ENCODE data around the gene CPNE5. TPM values are rescaled to one million over a fixed set of nuclear protein-coding genes. Genes with fewer than 3 reads are reported as not detected.

CPNE5 gene
- total RNA-seq, 1 experiment from 2014 or later: not detected

DNA sequence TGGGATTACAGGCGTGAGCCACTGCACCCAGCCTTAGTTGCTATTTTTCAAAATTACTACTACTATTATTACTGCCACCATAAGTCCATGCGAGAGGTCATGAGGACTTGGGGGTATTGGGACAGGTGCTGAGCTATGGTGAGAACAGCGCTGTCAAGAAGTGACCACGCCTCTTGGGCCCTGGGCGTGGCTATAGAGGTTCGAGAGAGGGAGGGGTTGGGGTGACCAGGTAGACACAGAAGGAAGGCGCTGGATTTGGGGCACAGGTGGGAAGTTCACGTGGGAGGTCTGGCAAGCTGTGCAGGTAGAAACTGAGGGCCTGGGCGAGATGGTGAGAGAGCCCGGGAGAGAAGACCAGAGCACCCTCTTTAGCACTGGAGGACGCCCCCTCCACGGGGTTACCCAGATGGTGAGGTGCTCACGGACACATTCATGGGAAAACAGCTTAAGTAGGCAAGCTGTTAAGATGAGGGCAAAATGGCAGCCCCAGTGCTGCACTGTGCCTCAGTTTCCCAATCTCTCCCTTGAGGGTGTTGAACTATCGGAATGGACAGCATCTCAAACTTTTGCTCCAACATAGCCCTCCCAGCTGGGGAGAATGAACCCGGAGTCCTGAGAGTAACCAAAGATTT is 80.6 kb downstream of the CPNE5 start:
- peaks cover 27% of the 10 kb centered on the region for H3K4me1 ChIP-seq (ENCODE audit: insufficient read depth, low read length)
- ChIA-PET POLR2A (ENCODE audit: unreplicated experiment) (no interaction called here), CTCF (interaction anchor here (0.6 to 1.5 kb wide), 5 partner anchors 24 to 144 kb away, joined by 3 to 12 read pairs (median 4); no protein-coding TSS in a partner anchor)
- no peaks in the 10 kb centered on the region for H3K27me3 ChIP-seq (ENCODE audit: low read length)
- H3K4me2 ChIP-seq (ENCODE audit: low read length): peak overlapping the region; percentile 21; the same call in 1 of the 2 replicates
- no peaks in the 10 kb centered on the region for H3K79me2 ChIP-seq (ENCODE audit: low read length)
- no peaks in the 10 kb centered on the region for H4K20me1 ChIP-seq (ENCODE audit: low read length)
- H3K4me3 ChIP-seq (ENCODE audit: low read length): no peak overlapping the region
- no peak overlapping the region for H3K9ac ChIP-seq (ENCODE audit: low read length)
- H3K9me2 ChIP-seq (replicated peaks; ENCODE audit: low read length): no peaks in the 10 kb centered on the region
- no peaks in the 10 kb centered on the region for H3K36me3 ChIP-seq (ENCODE audit: low read depth, low read length)
- no peak for DNase-seq
- H2AFZ ChIP-seq (ENCODE audit: low read length): no peak overlapping the region
- no peaks in the 10 kb centered on the region for H3K9me3 ChIP-seq (ENCODE audit: low read length)
- TF ChIP-seq, protein P1, sequence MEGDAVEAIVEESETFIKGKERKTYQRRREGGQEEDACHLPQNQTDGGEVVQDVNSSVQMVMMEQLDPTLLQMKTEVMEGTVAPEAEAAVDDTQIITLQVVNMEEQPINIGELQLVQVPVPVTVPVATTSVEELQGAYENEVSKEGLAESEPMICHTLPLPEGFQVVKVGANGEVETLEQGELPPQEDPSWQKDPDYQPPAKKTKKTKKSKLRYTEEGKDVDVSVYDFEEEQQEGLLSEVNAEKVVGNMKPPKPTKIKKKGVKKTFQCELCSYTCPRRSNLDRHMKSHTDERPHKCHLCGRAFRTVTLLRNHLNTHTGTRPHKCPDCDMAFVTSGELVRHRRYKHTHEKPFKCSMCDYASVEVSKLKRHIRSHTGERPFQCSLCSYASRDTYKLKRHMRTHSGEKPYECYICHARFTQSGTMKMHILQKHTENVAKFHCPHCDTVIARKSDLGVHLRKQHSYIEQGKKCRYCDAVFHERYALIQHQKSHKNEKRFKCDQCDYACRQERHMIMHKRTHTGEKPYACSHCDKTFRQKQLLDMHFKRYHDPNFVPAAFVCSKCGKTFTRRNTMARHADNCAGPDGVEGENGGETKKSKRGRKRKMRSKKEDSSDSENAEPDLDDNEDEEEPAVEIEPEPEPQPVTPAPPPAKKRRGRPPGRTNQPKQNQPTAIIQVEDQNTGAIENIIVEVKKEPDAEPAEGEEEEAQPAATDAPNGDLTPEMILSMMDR (conservative IDR thresholded peaks at IDR 0.05; ENCODE audit: low read depth, low read length): no peak
- no peak for TF ChIP-seq EZH2phosphoT487 (IDR thresholded peaks at IDR 0.05; ENCODE audit: borderline replicate concordance, low read length)
- TF ChIP-seq EZH2 (IDR thresholded peaks at IDR 0.05; ENCODE audit: low read length, unreplicated experiment): no peak
- no peak overlapping the region for H3K27ac ChIP-seq (ENCODE audit: low read length)
- BruUV-seq (replicated peaks): no TSS peak
- no peak for ATAC-seq
- intact Hi-C loops (cut with micrococcal nuclease): loop anchor here (1.0 to 2.0 kb wide), 3 partner anchors 76 to 142 kb away; no protein-coding TSS in a partner anchor
- H3F3A ChIP-seq (ENCODE audit: low read length, unreplicated experiment): no peaks in the 10 kb centered on the region

DNA sequence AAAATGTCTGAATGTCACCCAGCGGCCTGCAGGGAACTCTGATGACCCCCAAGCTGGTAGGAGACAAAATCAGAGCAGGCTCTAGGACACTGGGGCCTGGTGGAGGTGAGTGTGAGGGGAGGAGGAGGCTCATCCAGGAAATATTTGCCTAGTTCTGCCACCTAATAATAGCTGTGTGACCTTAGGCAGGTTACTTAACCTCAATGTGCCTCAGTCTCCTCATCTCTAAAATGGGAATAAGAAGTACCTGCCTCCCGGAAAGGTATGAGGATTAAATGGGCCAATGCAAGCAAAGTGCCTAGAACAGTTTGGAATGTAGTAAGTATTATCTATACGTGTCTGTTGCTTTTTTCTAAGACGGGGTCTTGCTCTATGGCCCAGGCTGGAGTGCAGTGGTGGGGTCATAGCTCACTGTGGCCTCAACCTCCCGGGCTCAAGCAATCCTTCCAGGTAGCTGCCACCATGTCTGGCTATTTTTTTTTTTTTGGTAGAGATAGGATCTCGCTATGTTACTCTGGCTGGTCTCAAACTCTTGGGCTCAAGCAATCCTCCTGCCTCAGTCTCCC is 81.2 kb downstream of the CPNE5 start:
- Histone ChIP-seq H3K4me2 (ENCODE audit: low read length) (no peak overlapping the region), H2AFZ (ENCODE audit: low read length) (no peak overlapping the region), H3K4me3 (ENCODE audit: low read length) (no peak overlapping the region), H3K9me2 (replicated peaks; ENCODE audit: low read length) (no peaks in the 10 kb centered on the region), H3K4me1 (ENCODE audit: insufficient read depth, low read length) (peaks cover 33% of the 10 kb centered on the region), H3F3A (ENCODE audit: low read length, unreplicated experiment) (no peaks in the 10 kb centered on the region), H3K27ac (ENCODE audit: low read length) (no peak overlapping the region), H3K79me2 (ENCODE audit: low read length) (no peaks in the 10 kb centered on the region), H3K36me3 (ENCODE audit: low read depth, low read length) (no peaks in the 10 kb centered on the region), H3K27me3 (ENCODE audit: low read length) (no peaks in the 10 kb centered on the region), H3K9me3 (ENCODE audit: low read length) (no peaks in the 10 kb centered on the region), H4K20me1 (ENCODE audit: low read length) (no peaks in the 10 kb centered on the region), H3K9ac (ENCODE audit: low read length) (no peak overlapping the region)
- TF ChIP-seq, protein P1 (conservative IDR thresholded peaks at IDR 0.05; ENCODE audit: low read depth, low read length): no peak
- no peak for TF ChIP-seq EZH2phosphoT487 (IDR thresholded peaks at IDR 0.05; ENCODE audit: borderline replicate concordance, low read length)
- no peak for TF ChIP-seq EZH2 (IDR thresholded peaks at IDR 0.05; ENCODE audit: low read length, unreplicated experiment)
- CTCF ChIA-PET: interaction anchor here (1.4 to 1.5 kb wide), 2 partner anchors 34 to 143 kb away, joined by 6 to 12 read pairs; no protein-coding TSS in a partner anchor
- ATAC-seq (no peak), DNase-seq (no peak)
- POLR2A ChIA-PET (ENCODE audit: unreplicated experiment): no interaction called here
- intact Hi-C loops (cut with micrococcal nuclease): loop anchor here (2.0 kb wide), 1 partner anchor 141 kb away; no protein-coding TSS in a partner anchor
- BruUV-seq (replicated peaks): no TSS peak

DNA sequence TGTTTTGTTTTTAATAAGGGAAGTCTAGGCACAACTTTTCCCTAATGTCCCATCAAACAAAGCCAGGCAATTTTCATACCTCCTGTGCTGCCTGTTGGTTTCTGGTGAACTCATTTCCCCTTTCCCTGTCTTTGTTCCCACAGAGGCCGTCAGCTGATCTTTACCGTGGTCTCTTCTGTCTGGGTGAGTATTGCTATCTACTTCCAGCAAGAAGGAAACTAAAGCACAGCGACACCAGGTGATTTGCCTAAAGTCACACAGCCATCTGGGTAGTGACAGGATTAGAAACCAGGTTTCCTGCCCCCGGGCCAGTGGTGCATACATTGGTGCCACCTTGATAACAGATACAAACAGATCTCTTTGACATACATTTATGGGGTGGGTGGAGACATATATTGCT is 82.0 kb downstream of the CPNE5 start:
- Histone ChIP-seq H3K36me3 (ENCODE audit: low read depth, low read length) (no peaks in the 10 kb centered on the region), H4K20me1 (ENCODE audit: low read length) (no peaks in the 10 kb centered on the region), H3K4me1 (ENCODE audit: insufficient read depth, low read length) (peaks cover 41% of the 10 kb centered on the region), H3K9me3 (ENCODE audit: low read length) (no peaks in the 10 kb centered on the region), H3K27me3 (ENCODE audit: low read length) (no peaks in the 10 kb centered on the region), H3K9ac (ENCODE audit: low read length) (no peak overlapping the region), H3K9me2 (replicated peaks; ENCODE audit: low read length) (no peaks in the 10 kb centered on the region), H3K27ac (ENCODE audit: low read length) (no peak overlapping the region), H3K4me2 (ENCODE audit: low read length) (no peak overlapping the region), H3F3A (ENCODE audit: low read length, unreplicated experiment) (no peaks in the 10 kb centered on the region), H2AFZ (ENCODE audit: low read length) (no peak overlapping the region), H3K79me2 (ENCODE audit: low read length) (no peaks in the 10 kb centered on the region), H3K4me3 (ENCODE audit: low read length) (no peak overlapping the region)
- no peak for TF ChIP-seq EZH2 (IDR thresholded peaks at IDR 0.05; ENCODE audit: low read length, unreplicated experiment)
- TF ChIP-seq, protein P1 (conservative IDR thresholded peaks at IDR 0.05; ENCODE audit: low read depth, low read length): no peak
- TF ChIP-seq EZH2phosphoT487 (IDR thresholded peaks at IDR 0.05; ENCODE audit: borderline replicate concordance, low read length): no peak
- POLR2A ChIA-PET (ENCODE audit: unreplicated experiment): no interaction called here
- CTCF ChIA-PET: no interaction called here
- ATAC-seq: no peak
- intact Hi-C loops (cut with micrococcal nuclease): no loop called here
- BruUV-seq (replicated peaks): no TSS peak
- DNase-seq: no peak
